ENCODE results near the gene NDUFS5.
"Not testable (repeated sequence)": the region's sequence is repeated elsewhere in the genome, so short reads cannot be mapped to it uniquely, and the experiment has no call there.

Gene NDUFS5

GRCh38 chr1:39026051-39026865, at the start of gene NDUFS5:
Gene NDUFS5 (plus strand): TSS chr1:39026350. CDS start chr1:39028725, 2,375 bp downstream.
- DNase-seq (ENCODE audit: low read depth), result peak; percentile 91

GRCh38 chr1:38977399-38978244, 48.5 kb upstream of the NDUFS5 start:
- not testable (repeated sequence) for DNase-seq (ENCODE audit: low read depth)

- not testable (repeated sequence) for DNase-seq (ENCODE audit: low read depth)
Measured at GRCh38 chr1:38978245-38978542, 48.0 kb upstream of the NDUFS5 start.

GRCh38 chr1:38979380-38979779, 46.8 kb upstream of the NDUFS5 start:
- DNase-seq (ENCODE audit: low read depth), result not testable (repeated sequence)

GRCh38 chr1:38989979-38990378, 36.2 kb upstream of the NDUFS5 start:
- DNase-seq (ENCODE audit: low read depth), result no peak

- no peak for DNase-seq (ENCODE audit: low read depth)
Measured at GRCh38 chr1:38990386-38990737, 35.8 kb upstream of the NDUFS5 start.

- peak; percentile 91 for DNase-seq (ENCODE audit: low read depth)
Measured at GRCh38 chr1:38990738-38991637, 35.2 kb upstream of the NDUFS5 start, which contains the start of gene AKIRIN1. Gene AKIRIN1 (plus strand): TSS chr1:38991276. CDS start chr1:38991381, 105 bp downstream.

- no peak for DNase-seq (ENCODE audit: low read depth)
Measured at GRCh38 chr1:38991638-38992411, 34.3 kb upstream of the NDUFS5 start.

GRCh38 chr1:38992412-38993111, 33.6 kb upstream of the NDUFS5 start:
- no peak for DNase-seq (ENCODE audit: low read depth)

GRCh38 chr1:38994196-38994595, 32.0 kb upstream of the NDUFS5 start:
- DNase-seq (ENCODE audit: low read depth), result no peak

- DNase-seq (ENCODE audit: low read depth), result no peak
Measured at GRCh38 chr1:38997034-38997900, 28.9 kb upstream of the NDUFS5 start.

GRCh38 chr1:38997901-38998190, 28.3 kb upstream of the NDUFS5 start:
- peak; percentile 27 for DNase-seq (ENCODE audit: low read depth)

- no peak for DNase-seq (ENCODE audit: low read depth)
Measured at GRCh38 chr1:39001516-39002421, 24.4 kb upstream of the NDUFS5 start.

GRCh38 chr1:39003281-39003680, 22.9 kb upstream of the NDUFS5 start:
- DNase-seq (ENCODE audit: low read depth), result no peak

GRCh38 chr1:39003794-39004193, 22.4 kb upstream of the NDUFS5 start:
- no peak for DNase-seq (ENCODE audit: low read depth)

GRCh38 chr1:39006287-39006686, 19.9 kb upstream of the NDUFS5 start:
- DNase-seq (ENCODE audit: low read depth), result no peak

- no peak for DNase-seq (ENCODE audit: low read depth)
Measured at GRCh38 chr1:39006726-39007645, 19.2 kb upstream of the NDUFS5 start.

- not testable (repeated sequence) for DNase-seq (ENCODE audit: low read depth)
Measured at GRCh38 chr1:39014956-39015355, 11.2 kb upstream of the NDUFS5 start.
